OCI-LY1 (cell line): ENCODE measurements around the gene IGFBP7.

Source experiments
- H2AFZ ChIP-seq: fragments of 200-600 bp; sonication (generic), shearing (Covaris generic); 2 replicates; pipeline ENCODE4 v1.6.0; 2014; ENCODE audit warnings: antibody characterized with exemption, mild to moderate bottlenecking, low read length
- H3F3A ChIP-seq: fragments of 200-600 bp; sonication (generic), shearing (Covaris generic); 2 replicates; pipeline ENCODE4 v1.6.0; 2014; ENCODE audit warnings: mild to moderate bottlenecking, antibody characterized with exemption, low read length, moderate library complexity; ENCODE audit not compliant: insufficient read depth
- H3K27ac ChIP-seq: fragments of 200-600 bp; sonication (generic); 2 replicates; pipeline ENCODE4 v1.5.1; 2014; ENCODE audit warnings: low read length, mixed run types, mild to moderate bottlenecking, low read depth; ENCODE audit not compliant: poor library complexity, severe bottlenecking
- H3K27me3 ChIP-seq: fragments of 200-600 bp; sonication (generic); 2 replicates; pipeline ENCODE4 v1.6.0; 2014; ENCODE audit warnings: antibody characterized with exemption, mild to moderate bottlenecking, low read length, moderate library complexity; ENCODE audit not compliant: insufficient read depth
- H3K36me3 ChIP-seq: fragments of 200-600 bp; sonication (generic); 2 replicates; pipeline ENCODE4 v1.6.1; 2014; ENCODE audit warnings: mild to moderate bottlenecking, antibody characterized with exemption, low read length, moderate library complexity, mixed read lengths; ENCODE audit not compliant: insufficient read depth
- H3K4me1 ChIP-seq: fragments of 200-600 bp; sonication (generic); 2 replicates; pipeline ENCODE4 v1.5.1; 2014; ENCODE audit warnings: mild to moderate bottlenecking, low read length, moderate library complexity; ENCODE audit not compliant: insufficient read depth, severe bottlenecking
- H3K4me2 ChIP-seq: fragments of 200-600 bp; sonication (generic), shearing (Covaris generic); 2 replicates; pipeline ENCODE4 v1.6.1; 2014; ENCODE audit warnings: low read length
- H3K4me3 ChIP-seq: fragments of 200-600 bp; sonication (generic); 2 replicates; pipeline ENCODE4 v1.5.1; 2014; ENCODE audit warnings: low read length, low read depth, mild to moderate bottlenecking, mixed read lengths; ENCODE audit not compliant: poor library complexity, severe bottlenecking
- H3K79me2 ChIP-seq: fragments of 200-600 bp; shearing (Covaris generic); 2 replicates; pipeline ENCODE4 v1.6.1; 2016; ENCODE audit warnings: mixed run types, low read length, mixed read lengths; ENCODE audit not compliant: insufficient read depth
- H3K9ac ChIP-seq: fragments of 200-600 bp; sonication (generic), shearing (Covaris generic); 2 replicates; pipeline ENCODE4 v1.6.1; 2014; ENCODE audit warnings: mild to moderate bottlenecking, low read length, mixed read lengths
- H3K9me2 ChIP-seq: fragments of 200-600 bp; sonication (generic), shearing (Covaris generic); 2 replicates; pipeline ENCODE4 v1.6.1; 2014; ENCODE audit warnings: low read depth, mild to moderate bottlenecking, low read length, mixed read lengths
- H3K9me3 ChIP-seq: fragments of 200-600 bp; shearing (Covaris generic); 2 replicates; pipeline ENCODE4 v1.6.1; 2014; ENCODE audit warnings: low read length, mixed read lengths
- H4K20me1 ChIP-seq: fragments of 200-600 bp; sonication (generic), shearing (Covaris generic); 2 replicates; pipeline ENCODE4 v1.6.0; 2016; ENCODE audit warnings: mild to moderate bottlenecking, low read length; ENCODE audit not compliant: insufficient read depth
- EZH2 ChIP-seq: fragments of 200-600 bp; sonication (generic), shearing (Covaris generic); IDR thresholded peaks from 2 replicates; pipeline ENCODE4 v1.8.0; 2017; ENCODE audit warnings: borderline replicate concordance, mixed run types, mild to moderate bottlenecking, antibody characterized with exemption, low read length, moderate library complexity, mixed read lengths
- TF ChIP-seq, protein P1 (sequence below): fragments of 200-600 bp; sonication (generic), shearing (Covaris generic); IDR thresholded peaks from 2 replicates; pipeline ENCODE4 v1.5.1; 2017; ENCODE audit warnings: mild to moderate bottlenecking, antibody characterized with exemption, low read length, moderate library complexity, mixed read lengths

Gene IGFBP7

DNA sequence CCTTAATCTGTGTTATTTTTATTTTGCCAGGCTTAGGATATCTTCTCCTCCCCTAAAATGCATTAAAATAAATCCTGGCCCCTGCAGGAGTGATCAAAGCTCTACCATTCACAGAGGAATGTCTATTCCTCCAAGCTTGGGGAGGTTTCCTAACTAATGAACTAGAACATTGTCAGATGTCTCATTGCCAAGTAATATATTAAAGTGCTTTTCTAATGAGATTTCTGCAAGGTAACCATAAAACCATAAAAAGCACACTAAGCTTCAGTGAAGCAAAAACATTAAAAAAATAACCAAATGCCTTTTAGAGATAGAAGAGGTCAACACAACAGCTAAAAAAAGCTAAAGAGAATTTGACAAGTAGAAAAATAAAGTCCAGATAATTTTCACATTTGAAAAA lies 34.8 kb downstream of the IGFBP7 start:
- Histone ChIP-seq H3K4me1 (no peaks in the 10 kb centered on the region), H3K9me3 (no peaks in the 10 kb centered on the region), H3K27ac (no peak overlapping the region), H4K20me1 (no peaks in the 10 kb centered on the region), H3K4me3 (no peak overlapping the region), H3K27me3 (no peaks in the 10 kb centered on the region), H3K36me3 (no peaks in the 10 kb centered on the region), H2AFZ (no peak overlapping the region), H3K79me2 (no peaks in the 10 kb centered on the region), H3K9me2 (no peaks in the 10 kb centered on the region), H3K9ac (no peak overlapping the region), H3K4me2 (no peak overlapping the region), H3F3A (no peaks in the 10 kb centered on the region)
- TF ChIP-seq EZH2, result no peak
- TF ChIP-seq, protein P1, sequence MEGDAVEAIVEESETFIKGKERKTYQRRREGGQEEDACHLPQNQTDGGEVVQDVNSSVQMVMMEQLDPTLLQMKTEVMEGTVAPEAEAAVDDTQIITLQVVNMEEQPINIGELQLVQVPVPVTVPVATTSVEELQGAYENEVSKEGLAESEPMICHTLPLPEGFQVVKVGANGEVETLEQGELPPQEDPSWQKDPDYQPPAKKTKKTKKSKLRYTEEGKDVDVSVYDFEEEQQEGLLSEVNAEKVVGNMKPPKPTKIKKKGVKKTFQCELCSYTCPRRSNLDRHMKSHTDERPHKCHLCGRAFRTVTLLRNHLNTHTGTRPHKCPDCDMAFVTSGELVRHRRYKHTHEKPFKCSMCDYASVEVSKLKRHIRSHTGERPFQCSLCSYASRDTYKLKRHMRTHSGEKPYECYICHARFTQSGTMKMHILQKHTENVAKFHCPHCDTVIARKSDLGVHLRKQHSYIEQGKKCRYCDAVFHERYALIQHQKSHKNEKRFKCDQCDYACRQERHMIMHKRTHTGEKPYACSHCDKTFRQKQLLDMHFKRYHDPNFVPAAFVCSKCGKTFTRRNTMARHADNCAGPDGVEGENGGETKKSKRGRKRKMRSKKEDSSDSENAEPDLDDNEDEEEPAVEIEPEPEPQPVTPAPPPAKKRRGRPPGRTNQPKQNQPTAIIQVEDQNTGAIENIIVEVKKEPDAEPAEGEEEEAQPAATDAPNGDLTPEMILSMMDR, result no peak

DNA sequence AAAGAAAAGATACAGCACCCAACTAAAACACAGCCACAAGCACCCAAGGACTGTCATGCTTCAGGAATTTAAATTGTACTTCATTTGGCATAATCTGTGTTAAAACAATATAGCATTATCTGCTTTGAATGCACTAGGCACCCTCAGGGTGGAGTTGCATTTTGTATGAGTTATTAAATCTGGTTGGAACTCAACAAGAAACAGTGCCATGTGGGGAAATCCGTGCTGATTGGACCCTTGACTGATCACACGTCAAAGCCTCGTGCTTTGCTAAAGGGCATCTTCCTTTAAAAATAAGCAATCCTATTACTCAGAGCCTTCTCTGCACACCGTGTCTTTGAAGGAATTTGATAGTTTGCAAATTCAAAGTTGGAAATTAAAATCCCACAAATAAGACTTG lies 35.4 kb downstream of the IGFBP7 start:
- H3F3A ChIP-seq, result no peaks in the 10 kb centered on the region
- H3K4me2 ChIP-seq, result no peak overlapping the region
- no peaks in the 10 kb centered on the region for H3K4me1 ChIP-seq
- no peaks in the 10 kb centered on the region for H4K20me1 ChIP-seq
- no peak overlapping the region for H2AFZ ChIP-seq
- no peaks in the 10 kb centered on the region for H3K9me3 ChIP-seq
- TF ChIP-seq, protein P1, result no peak
- TF ChIP-seq EZH2, result no peak
- H3K9ac ChIP-seq, result no peak overlapping the region
- no peaks in the 10 kb centered on the region for H3K79me2 ChIP-seq
- H3K9me2 ChIP-seq, result no peaks in the 10 kb centered on the region
- no peak overlapping the region for H3K4me3 ChIP-seq
- H3K36me3 ChIP-seq, result no peaks in the 10 kb centered on the region
- H3K27me3 ChIP-seq, result no peaks in the 10 kb centered on the region
- H3K27ac ChIP-seq, result no peak overlapping the region

DNA sequence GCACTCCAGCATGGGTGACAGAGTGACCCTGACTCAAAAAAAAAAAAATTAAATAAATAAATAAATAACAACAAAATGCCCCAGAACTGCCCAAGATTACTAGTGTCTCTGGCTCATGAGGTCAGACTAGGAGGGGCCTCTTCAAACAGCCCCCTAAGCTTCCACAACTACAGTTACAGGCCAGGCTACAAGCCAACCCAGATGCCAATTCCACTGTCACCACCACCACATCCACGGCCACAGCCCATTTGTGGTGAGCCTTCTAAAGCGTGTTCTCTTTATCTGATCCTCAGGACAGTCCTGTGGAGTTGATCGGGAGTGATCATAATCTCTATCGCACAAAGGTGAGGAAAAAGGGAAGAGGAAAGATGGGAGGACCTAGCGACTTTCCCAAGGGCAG lies 36.6 kb downstream of the IGFBP7 start:
- Histone ChIP-seq H3K27ac (no peak overlapping the region), H3K9ac (no peak overlapping the region), H3K4me1 (no peaks in the 10 kb centered on the region), H3K4me3 (no peak overlapping the region), H3K36me3 (no peaks in the 10 kb centered on the region), H3K27me3 (no peaks in the 10 kb centered on the region), H3K79me2 (no peaks in the 10 kb centered on the region), H3K4me2 (no peak overlapping the region), H2AFZ (no peak overlapping the region), H3F3A (no peaks in the 10 kb centered on the region), H4K20me1 (no peaks in the 10 kb centered on the region), H3K9me2 (no peaks in the 10 kb centered on the region), H3K9me3 (no peaks in the 10 kb centered on the region)
- TF ChIP-seq, protein P1, result no peak
- no peak for TF ChIP-seq EZH2
